ENCODE measurements around the gene HOXB1.
"Not testable (repeated sequence)": the region's sequence is repeated elsewhere in the genome, so short reads cannot be mapped to it uniquely, and the experiment has no call there.

Gene HOXB1

DNA sequence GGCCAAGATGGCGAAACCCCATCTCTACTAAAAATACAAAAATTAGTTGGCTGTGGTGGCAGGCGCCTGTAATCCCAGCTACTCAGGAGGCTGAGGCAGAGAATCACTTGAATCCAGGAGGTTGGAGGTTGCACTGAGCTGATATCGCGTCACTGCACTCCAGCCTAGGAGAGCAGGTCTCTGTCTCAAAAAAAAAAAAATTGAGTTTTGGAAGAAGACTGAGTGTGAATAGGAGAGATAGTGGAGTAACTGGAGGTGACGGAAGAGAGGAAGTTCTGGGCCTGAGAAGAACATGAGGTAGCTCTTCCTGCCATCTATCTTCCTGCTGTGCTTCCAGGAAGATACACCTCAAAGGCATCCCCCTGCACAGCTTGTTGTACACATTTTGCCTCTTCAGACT lies 11.4 kb downstream of the HOXB1 start:
- no peak for DNase-seq (ENCODE audit: low spot score)

DNA sequence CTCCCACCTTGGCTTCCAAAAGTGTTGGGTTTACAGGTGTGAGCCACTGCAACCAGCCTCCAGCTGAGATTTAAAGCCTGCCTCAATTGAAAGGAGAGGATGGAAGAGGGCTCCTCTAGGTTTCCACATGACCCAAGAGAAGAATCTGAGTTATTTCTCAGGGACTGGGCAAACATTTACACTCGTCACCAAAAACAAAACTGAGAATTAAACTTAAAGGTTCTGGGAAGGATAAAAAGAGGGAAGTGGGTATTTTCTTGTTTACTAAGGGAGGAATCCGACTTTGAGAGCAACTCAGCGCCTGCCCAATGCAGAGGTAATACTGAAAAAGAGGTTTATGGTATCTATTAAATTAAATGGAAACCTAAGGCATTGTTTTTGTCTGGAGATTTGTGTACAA lies 13.3 kb downstream of the HOXB1 start:
- DNase-seq (ENCODE audit: low spot score), result no peak

DNA sequence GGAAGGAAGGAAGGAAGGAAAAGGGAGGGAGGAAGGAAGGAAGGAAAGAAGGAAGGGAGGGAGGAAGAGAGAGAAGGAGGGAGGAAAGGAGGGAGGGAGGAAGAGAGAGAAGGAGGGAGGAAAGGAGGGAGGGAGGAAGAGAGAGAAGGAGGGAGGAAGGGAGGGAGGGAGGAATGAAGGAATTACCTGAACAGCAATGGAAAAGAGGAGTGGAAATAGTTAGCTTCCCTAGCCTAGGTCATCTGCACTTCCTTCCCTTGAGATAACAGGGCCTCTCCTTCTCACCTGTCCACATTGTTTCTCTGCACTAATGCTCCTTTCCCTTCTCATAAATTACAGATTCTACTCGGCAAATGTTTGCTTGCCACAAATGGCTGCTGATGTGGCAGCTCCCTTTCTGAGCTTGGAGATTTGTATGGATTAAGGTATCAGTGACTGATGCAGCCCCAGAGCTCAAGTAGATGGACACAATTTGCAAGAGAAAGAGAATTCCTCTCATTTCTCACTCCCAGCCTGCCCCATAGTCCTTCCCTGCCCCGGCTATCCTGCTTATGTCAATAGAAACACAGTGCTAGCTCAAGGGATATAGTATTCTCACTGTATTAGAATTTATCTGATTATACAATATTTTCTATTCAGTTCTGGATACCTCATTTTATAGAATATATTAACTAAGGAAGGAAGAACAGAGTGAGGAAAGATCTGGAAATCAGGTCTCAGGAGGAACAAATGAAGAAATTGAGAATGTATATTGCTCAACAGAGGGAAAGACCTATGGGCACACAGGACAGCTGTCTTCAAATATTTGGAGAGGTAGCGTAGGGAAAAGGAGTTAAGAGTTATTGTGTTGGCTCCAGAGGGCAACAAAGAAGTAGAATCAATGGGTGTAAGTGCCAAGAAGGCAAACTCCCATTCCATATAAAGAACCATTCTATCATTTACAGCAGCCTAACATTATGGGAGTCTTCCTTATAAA lies 14.6 kb downstream of the HOXB1 start:
- DNase-seq (ENCODE audit: low spot score), result no peak

DNA sequence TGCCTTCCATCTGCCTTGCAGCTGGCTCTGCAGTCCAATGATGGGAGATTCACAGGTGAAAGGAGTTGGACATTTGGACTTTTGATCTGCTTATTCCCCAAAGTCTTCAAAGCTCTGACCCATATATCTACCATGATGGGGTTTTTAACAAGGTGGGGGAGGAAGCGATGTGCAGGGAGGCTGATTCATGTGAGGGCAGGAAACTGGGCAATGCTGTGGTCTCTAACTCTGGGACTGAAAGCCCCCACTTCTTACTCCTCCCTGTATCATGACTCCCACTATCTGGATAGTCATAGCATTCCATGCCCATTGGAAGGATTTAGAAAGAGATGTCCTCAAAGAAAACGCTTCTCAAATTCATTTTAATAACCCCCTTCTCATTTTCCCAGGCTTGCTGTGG lies 16.3 kb downstream of the HOXB1 start:
- no peak for DNase-seq (ENCODE audit: low spot score)

DNA sequence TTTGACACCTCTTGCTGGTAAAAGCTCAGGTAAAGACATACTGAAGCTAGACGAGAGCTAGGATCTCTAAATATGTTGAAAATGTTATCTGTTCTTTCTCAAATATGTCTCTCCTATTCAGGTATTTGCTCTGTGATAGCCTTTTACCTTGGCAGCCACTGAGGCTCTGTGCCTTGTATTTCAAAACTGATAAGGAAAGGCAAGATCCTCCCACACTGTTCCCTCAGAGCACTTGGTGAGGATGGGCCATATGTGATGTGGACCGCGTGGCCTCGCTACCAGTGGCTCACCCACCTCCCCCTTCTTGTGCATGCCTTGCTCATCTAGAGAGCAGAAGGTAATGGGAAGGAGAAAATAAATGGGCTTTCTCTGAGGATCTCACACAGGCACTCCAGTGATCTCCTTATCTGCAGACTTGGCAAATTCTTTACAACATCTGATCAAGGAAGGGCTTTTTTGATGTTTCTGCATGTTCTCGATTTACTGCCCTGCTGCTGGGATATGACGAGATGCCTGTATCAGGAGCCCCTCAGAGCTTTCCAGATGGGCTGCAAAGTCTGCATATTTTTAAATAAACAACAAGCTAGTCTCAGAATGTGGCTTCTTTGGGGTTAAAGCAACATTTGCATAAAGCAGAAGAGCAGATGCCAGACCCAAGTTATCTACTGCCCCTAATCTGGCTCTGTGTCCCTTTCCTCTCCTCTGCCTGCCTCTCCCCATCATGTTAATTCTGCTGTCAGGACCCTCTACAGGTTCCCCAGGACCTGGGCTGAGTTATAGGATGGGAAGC lies 16.9 kb downstream of the HOXB1 start:
- DNase-seq (ENCODE audit: low spot score), result no peak

DNA sequence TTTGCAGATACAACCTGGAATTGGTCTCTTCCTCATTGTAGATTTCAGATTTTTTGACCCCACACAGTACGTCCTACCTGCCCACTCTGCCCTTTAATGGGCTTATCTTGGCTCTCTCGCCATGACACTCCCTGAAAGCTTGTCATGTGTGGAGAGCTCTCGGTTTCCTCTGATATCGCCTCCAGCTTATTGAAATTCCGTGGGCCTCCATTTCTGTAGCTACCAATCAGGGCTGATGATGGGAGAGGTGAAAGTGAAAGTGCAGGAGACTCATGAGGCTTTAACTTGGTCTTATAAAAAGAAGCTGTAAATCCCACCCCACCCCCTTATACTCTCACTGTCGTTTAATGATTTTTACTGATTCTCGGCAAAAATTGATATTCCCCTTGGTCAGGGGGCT lies 17.7 kb downstream of the HOXB1 start:
- DNase-seq (ENCODE audit: low spot score), result no peak

DNA sequence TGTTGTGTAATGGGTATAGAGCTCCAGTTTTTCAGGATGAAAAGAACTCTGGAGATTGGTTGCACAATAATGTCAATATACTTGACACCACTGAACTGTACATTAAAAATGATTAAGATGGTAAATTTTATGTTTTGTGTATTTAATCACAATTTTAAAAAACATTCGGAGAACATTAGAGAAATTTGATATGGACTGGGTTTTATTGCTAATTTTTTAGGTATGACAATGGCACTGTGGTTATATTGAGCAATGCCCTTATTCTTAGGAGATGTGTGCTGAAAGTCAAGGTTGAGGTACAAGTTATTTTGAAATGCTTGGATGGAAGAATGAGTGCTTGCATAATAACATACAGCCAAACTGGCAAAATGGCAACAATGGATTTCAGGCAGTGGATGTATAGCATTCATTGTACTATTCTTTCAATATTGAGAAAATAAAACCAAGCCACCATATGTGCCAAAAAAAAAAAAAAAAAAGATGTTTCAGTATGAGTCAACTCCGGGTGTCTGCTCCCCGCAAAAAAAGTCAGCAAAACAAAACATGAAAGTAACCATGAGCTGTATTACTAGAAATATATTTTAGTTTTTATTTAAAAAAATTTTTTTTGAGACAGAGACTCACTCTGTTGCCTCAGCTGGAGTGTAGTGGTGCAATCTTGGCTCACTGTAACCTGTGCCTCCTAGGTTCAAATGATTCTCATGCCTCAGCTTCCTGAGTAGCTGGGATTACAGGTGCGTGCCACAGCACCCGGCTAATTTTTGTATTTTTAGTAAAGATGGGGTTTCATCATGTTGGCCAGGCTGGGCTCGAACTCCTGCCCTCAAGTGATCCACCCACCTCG lies 19.8 kb downstream of the HOXB1 start:
- DNase-seq (ENCODE audit: low spot score), result no peak

DNA sequence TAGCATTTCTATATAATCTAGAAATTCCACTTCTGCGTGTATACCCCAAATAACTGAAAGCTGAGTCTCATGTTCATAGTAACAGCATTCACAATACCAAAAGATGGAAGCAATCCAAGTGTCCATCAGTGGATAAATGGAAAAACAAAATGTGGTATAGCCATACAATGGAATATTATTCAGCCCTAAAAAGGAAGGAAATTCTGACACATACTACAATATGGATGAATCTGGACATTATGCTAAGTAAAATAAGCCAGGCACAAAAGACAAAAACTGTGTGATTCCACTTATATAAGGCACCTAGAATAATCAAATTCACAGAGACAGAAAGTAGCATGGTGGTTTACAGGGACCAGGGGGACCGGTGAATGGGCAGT lies 20.4 kb downstream of the HOXB1 start:
- DNase-seq (ENCODE audit: low spot score), result no peak

DNA sequence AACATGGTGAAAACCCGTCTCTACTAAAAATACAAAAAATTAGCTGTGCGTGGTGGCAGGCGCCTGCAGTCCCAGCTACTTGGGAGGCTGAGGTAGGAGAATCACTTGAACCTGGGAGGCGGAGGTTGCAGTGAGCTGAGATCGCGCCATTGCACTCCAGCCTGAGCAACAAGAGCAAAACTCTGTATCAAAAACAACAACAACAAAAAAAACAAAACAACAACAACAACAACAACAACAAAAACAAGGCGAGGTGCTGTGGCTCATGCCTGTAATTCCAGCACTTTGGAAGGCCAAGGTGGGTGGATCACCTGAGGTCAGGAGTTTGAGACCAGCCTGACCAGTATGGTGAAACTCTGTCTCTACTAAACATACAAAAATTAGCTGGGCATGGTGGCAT lies 21.1 kb downstream of the HOXB1 start:
- not testable (repeated sequence) for DNase-seq (ENCODE audit: low spot score)

DNA sequence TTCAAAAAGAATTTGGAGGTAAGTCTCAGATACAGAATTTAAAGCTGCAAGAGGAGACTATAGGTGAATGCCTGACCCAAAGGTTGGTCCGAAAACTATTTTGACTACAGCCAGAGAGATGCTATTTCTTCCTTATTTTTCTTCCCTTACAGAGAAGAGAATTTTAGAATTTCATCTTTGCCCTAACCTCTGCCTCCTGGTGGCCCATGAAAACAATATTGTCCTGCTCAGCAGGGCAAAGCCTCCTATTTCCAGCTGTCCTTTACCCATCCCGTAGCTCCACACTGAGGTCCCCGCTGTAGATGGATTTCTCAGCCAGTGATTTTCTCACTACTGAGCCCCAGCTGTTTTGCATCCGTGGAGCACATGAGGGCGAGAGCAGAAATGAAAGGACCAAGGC lies 24.6 kb downstream of the HOXB1 start:
- DNase-seq (ENCODE audit: low spot score), result no peak

DNA sequence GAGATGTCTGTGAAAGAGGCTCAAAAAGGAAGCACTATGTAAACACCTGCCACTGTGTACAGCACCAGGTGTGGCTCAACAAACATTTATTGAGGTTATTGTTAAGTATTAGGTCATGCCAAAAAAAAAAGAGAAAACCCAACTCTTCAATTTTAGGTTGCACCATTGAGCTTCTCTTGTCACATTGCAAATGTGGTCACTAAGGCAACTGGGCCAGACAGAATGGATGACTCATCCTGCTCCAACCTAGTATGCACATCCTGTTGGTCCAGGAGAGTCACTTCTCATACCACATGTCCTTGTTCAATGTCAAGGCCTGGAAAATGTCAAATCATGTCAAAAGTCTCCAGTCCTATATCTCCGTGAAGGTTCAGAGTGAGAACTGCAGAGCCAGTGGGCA lies 25.0 kb downstream of the HOXB1 start:
- peak; percentile 94 for DNase-seq (ENCODE audit: low spot score)

DNA sequence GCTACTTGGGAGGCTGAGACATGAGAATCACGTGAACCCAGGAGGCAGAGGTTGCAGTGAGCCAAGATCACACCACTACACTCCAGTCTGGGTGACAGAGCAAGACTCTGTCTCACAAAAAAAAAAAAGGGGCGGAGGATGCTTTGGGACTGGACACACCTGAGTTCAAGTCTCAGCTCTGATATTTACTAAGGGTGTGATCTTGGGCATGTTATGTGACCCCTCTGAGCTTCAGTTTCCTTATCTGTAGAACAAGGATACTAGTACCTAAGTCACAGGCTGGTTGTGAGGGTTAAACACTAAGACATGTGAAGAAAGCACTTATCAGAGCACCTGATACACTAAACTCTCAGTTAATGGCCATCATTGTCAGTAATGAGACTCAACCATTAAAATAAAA lies 25.9 kb downstream of the HOXB1 start:
- no peak for DNase-seq (ENCODE audit: low spot score)

DNA sequence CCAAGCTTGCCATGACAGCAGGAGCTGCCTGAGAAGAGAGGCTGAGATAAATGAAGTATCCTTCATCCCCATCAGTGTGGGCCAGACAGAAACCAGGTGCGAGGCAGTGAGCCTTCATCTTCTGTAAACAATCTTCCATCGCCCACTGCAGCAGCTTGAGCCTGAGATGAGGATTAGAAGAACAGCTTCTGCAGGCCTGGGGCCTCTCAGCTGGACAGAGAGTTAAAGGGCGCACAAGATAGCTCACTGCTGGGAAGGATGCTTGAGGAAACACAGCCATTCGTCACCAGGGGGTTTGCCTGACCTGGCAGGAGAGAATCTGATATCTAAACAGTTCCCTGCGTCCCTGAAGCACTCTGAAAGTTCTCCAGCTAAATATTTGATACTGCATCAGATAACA lies 27.1 kb downstream of the HOXB1 start:
- DNase-seq (ENCODE audit: low spot score), result no peak

DNA sequence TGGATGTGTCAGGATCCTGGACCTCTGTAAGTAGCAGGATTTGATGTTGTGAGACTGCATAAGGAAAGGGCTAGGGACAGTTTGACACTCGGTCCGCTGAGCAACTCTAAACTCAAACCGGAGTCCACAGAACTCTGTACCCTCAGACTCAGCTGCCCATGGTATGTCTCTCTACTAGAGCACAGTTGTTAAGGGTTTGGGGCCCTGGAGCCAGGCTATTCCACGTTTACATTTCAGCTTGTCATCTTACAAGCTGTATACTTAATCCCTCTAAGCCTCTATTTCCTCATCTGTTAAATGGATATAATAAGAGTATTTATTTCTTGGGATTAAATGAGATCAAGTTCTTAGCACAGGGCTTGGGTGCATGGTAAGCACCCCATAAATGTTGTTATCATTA lies 27.9 kb downstream of the HOXB1 start:
- DNase-seq (ENCODE audit: low spot score), result no peak

DNA sequence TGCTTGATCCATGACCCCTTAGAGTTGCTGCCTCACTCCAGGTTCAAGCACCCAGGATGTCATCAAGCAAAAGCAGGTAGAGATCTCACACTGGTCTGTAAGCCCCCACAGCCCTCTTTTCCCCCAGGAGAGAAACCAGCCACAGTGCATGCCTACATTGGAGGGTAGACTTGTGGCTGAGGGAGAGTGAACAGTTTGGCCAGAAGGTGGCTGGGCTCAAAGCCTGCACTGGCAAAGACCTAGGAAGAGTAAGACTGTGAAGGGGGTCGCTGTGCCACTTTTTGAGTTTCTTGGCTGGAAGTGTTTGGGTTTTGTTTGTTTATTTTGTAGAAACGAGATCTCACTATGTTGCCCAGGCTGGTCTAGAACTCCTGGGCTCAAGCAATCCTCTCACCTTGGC lies 28.5 kb downstream of the HOXB1 start:
- DNase-seq (ENCODE audit: low spot score), result no peak

DNA sequence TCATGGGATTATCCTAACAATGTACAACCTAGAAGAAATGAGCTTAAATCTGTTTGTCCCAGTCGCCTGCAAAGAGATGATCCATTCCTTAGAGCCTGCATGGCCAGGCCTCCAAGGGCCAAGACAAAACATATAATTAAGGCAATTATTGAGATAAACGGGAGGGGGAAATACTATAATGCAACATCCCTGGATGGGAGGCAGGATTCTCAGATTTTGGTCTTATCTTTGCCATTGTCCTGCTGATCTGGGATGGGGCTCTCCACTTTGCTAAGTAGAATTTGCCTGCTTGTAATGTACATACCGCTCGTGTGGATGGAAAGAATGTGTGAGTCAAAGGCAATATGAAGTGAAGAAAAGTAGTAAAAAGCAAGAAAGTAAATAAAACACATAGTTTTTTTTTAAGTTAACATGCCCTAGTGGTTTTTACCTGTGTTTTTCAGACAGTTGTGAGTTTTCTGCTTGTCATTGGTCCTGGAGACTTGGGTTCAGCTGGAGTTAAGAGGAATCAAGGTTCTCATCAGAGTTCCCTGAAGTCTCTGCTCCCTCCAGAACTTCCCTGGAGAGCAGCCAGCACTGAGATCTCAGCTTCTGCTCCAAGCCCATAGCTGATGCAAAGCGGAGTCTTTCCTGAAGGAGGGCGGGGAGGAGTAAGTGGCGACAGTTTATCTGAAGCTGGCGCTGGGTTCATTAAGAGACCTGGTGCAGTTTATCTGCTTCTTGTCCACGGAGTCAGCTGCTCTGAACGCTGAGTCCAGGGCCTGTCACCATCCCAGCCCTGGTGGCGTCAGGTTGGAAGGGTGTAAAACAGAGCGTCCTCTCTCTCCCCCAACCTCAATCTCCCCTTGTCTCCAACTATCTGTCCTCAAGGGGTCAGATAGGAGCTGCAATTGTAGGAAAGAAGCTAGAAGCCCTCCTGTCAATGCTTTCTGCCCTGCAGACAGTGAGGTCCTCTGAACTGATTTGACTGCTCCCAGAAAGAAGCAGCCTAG lies 30.1 kb downstream of the HOXB1 start:
- DNase-seq (ENCODE audit: low spot score), result no peak

DNA sequence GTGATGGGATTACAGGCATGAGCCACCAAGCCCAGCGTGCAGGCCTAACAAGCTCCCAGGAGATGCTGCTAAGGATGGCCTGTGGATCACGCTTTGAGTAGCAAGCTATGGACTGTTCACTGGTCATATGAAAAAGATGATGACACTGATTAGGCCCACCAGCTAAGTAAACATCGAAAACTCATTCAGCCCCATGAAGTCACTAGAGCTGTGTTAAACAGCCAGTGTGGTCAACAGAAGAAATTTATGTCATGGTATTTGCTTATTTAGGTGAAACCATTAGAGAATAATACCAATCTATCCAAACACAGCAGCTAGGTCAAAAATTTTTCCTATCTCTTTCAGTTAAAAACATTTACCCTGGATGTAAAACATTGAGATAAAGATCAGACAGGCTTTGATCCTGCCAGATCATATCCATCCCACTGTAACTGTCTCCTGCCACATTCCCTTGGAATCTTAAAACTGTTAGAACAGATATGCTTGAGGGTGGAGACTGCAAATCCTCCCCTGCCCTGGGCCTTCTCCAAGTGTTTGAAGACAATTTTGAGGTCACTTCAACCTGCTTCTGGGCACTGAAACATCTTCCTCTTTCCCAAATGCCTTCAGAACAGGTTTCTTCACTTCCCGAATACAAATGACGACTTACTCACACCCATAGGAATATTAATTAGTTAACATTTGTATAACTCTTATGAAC lies 30.9 kb downstream of the HOXB1 start:
- DNase-seq (ENCODE audit: low spot score), result no peak

DNA sequence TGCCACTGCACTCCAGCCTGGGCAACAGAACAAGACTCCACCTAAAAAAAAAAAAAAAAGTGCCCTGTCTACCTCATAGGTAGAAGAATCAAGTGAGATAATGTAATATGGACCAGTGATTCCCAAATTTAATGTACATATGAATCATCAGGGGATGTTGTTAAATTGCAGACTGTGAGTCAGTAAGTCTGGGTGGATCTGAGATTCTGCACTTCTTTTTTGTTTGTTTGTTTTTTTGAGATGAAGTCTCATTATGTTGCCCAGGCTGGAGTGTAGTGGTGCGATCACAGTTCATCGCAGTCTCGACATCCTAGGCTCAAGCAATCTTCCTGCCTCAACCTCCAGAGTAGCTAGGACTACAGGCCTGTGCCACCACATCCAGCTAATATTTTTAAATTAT lies 31.6 kb downstream of the HOXB1 start:
- DNase-seq (ENCODE audit: low spot score), result no peak

DNA sequence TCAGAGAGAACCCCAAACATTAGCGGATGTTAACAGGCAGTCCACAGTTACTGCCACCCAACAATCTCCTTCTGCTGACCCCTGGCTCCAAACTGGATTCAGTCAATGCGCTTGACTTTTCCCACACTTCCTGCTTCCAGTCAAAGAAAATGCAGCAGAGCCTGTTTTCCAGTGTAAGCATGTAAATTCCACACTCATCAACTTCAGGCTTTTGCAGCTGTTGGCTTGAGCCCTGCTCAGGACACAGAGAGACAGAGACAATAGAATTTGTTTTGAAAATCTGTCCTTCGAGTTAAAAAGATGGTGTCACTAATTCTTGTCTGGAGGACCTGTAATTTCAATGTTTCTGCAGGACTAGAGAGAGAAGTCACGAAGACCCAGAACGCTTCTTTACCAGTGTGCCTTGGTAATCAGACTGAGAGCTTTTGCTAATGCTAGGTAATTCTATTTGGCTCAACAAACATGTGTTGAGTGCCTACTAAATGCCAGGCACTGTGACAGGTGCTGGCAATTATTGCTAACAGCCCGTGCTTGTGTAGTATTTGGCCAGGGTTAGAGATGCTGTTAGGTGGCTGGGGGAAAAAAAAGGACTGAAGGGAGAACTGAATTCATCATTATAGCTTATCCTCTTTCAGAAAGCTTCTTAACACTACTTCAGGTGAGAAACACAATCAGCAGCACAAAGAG lies 32.5 kb downstream of the HOXB1 start:
- DNase-seq (ENCODE audit: low spot score), result no peak

DNA sequence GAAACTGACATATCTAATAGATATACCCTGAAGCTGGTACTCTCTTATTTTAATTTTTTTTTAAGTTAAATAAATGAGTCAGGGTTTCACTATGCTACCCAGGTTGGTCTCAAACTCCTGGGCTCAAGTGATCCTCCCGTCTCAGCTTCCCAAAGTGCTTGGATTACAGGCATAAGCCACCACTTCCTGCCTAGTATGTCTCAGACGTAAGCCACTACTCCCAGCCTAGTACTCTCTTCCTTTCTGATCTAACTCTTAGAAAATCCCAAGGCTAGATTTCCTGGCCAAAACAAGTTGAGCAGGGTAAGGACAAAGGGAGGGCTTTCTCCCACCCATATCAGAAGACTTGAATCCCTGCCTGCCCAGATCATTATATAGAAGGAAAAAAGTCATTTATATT lies 33.7 kb downstream of the HOXB1 start:
- peak; percentile 64 for DNase-seq (ENCODE audit: low spot score)

Data from kidney capillary endothelial cell (primary cell).